WI38 (cell line): ENCODE data around the gene NR2E3.

ENCODE experiments used
- H3K4me3 ChIP-seq: 2 replicates; pipeline ENCODE4 v1.5.1; 2011; ENCODE audit warnings: low read depth, mild to moderate bottlenecking, control low read depth, low read length
- TF ChIP-seq, protein P1 (sequence below): IDR thresholded peaks from 2 replicates; pipeline ENCODE4 v1.5.1; 2012; ENCODE audit warnings: low read depth, mild to moderate bottlenecking, control low read depth, low read length

The NR2E3 gene

DNA sequence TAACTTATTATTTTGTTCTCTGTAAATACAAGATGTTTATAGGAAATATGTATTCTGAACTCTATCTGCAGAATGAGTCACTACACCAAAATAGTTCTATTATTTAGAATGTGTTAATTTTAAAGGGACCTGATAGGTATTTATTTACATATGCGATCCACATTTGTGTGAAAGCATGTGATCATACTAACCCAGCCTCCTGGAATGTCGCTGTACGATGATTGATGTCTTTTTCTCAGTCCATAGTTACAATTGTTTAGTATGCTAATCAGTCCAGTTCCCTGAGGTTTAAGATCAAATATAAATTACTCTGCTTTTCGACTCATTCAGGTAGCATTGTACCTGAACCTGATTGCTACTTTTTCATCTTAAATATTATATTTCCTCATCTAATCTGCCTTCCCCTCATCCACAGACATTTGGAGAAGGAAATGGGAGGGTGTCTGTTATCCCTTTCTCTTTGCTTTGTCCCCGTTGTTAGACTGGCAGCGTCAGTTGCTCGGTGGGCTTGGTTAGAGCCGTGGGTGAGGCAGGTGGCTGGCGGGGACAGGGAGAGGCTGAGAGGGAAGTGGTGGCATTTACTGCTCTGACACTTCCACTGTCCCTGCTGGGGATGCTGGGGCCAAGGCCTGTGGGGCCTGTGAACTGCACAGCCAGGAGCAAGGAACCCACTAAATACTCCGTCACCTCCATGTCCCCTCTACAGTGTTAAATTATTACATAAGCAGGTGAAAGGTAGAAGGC lies 27.8 kb upstream of the NR2E3 start:
- TF ChIP-seq, protein P1, sequence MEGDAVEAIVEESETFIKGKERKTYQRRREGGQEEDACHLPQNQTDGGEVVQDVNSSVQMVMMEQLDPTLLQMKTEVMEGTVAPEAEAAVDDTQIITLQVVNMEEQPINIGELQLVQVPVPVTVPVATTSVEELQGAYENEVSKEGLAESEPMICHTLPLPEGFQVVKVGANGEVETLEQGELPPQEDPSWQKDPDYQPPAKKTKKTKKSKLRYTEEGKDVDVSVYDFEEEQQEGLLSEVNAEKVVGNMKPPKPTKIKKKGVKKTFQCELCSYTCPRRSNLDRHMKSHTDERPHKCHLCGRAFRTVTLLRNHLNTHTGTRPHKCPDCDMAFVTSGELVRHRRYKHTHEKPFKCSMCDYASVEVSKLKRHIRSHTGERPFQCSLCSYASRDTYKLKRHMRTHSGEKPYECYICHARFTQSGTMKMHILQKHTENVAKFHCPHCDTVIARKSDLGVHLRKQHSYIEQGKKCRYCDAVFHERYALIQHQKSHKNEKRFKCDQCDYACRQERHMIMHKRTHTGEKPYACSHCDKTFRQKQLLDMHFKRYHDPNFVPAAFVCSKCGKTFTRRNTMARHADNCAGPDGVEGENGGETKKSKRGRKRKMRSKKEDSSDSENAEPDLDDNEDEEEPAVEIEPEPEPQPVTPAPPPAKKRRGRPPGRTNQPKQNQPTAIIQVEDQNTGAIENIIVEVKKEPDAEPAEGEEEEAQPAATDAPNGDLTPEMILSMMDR: no peak
- H3K4me3 ChIP-seq: no peak overlapping the region

DNA sequence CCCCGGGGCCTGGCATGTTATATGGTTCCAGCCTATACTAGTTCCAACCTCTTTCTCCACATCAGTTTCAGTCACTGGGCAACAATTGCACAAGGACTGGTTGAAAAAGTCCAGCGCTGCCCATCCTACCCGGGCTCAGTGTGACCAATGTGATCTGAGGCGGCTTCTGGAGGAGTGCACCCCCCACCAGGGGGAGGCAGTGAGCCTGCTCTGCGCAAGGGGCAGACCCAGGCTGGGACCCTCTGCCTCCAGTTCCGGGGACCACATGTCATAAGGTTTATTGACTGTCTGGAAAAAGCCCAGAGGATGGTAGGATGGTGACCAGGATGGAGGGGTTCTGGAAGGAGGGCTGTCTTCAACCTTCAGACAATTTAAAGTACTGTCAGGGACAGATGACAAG lies 25.6 kb upstream of the NR2E3 start:
- TF ChIP-seq, protein P1: peak; percentile 42
- H3K4me3 ChIP-seq: no peak overlapping the region

DNA sequence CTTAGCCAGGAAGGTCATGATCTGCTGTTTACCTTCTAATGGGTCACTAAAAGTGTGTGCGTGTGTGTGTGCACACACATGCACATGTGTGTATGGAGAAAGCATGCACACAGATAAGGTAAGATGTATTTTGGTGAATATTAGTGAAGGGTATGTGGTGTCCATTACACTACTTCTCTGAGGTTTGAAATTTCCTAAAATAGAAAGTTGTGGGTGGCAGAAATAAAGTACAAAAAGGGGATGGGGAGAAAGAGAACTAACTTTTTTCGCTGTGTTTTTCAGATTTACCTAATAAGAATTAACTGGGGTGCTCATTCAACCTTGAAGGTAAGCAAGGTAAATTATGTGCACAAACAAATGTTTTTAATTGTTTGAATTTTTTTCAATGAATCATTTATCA lies 24.4 kb upstream of the NR2E3 start:
- no peak overlapping the region for H3K4me3 ChIP-seq
- TF ChIP-seq, protein P1: no peak

DNA sequence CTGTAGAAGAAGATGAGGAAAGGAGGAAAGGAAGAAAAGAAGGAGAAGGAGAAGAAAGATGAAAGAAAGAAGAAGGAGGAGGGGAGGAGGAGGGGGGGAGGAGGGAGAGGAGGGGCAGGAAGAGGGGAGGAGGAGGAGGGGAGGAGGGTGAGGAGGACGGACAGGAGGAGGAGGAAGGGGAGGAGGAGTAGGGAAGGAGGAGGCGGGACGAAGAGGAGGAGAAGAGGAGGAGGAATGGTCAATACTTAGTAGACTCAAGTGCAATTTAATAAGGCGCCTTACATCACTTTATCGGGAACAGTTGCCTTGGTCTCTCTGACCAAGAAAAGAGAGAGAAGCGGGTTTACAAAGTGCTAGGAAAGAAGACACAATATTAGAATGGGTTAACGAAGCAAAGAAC lies 23.7 kb upstream of the NR2E3 start:
- TF ChIP-seq, protein P1: no peak
- H3K4me3 ChIP-seq: no peak overlapping the region

DNA sequence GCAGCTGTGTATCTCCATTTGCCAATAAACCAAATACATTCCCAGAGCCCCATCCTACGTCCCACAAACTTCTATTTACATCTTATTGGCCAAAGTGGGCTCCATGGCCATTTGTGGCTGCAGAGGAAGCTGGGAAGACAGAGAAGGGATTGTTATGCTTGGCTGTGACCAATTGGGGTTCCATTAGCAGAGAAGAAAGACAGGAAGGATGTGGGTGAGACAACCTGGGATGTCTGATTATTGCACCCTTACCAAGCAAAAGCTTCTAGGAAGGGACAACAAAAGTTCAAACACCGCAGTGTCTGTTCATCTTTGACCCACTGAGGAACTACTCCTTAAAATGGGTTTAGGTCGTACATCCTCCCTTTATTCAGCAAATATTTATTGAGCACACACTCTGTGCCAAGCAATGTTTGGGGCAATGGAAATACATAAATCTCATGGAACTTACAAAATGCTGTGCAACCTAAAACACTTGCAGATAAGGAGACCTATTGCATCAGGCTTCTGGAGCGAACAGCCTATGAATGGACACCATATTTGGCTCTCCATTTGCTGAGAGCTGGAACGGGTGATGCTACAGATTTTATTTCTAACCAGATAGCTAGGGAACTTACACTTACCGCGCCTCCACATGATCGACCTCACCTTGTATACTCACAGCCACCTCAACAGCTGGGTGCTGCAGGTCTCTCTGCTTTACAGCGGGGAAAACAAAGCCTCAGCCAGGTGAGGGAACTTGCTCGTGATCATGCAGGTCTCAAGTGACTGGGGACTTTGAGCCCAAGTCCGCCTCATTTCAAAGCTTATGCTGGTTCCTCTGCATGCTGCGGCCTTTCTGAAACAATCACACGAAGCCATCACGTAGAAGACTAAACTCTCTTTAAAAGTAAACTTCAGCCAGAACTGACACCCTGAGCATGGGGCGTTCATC lies 21.4 kb upstream of the NR2E3 start:
- no peak overlapping the region for H3K4me3 ChIP-seq
- TF ChIP-seq, protein P1: no peak

DNA sequence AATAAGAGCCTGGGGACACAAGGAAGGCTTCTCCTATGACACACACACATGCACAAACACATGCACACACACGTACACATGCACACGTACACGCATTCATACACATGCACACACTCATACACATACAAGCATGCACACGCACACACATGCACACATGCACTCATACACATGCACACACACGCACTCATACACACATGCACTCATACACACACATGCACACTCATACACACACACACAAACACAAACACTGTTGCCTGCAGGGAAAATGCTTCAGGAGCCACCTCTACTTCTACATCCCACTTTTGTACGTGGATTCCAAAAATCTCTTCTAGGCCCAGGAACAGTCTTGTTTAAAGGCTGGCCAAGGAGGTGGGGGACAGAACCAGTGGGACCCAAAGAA lies 20.7 kb upstream of the NR2E3 start:
- no peak overlapping the region for H3K4me3 ChIP-seq
- TF ChIP-seq, protein P1: no peak

DNA sequence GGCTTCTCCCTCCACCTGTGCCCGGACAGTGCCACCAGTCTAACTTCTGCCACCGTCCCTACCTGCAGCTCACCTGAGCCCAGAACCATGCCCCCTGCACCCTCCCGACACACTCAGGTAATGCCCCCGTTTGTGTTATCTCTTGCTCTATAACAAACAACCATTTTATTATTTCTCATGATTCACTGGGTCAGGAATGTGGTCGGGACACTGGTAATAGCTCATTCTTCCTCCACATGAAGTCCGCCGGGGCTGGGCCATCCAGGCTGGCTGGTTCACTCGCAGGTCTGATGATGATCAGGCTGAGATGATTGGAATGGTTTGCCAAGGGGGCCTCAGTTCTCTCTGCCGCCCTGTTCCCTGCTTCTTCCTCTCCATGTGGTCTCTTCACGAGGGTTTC lies 20.3 kb upstream of the NR2E3 start:
- TF ChIP-seq, protein P1: no peak
- no peak overlapping the region for H3K4me3 ChIP-seq
